Frontal cortex (tissue), 4 donors: ENCODE measurements around the gene RPS6KA2. TPM values are rescaled to one million over a fixed set of nuclear protein-coding genes. Genes with fewer than 3 reads are reported as not detected.

Experiments
- DNase-seq, 2 donors: peaks; one replicate each; pipeline ENCODE4 v3.0.0; 2012; ENCODE audit warnings: low spot score in 2 of 2
- FAIRE-seq: peaks from 2 replicates; lab custom pipeline; 2012; peaks lifted over from hg19 to GRCh38; lab: Jason Lieb, UNC
- total RNA-seq: library from RNA; depleted of rRNA; stranded (reverse); fragments of >200 nt; gene quantifications from one replicate; pipeline ENCODE4 v1.2.3, GENCODE V29; 2014
- donor health status: control.
- donor health status: control.
- donor health status: control.

RPS6KA2 gene
- total RNA-seq, 1 donor from 2014 or later, result 24.9 TPM

DNA sequence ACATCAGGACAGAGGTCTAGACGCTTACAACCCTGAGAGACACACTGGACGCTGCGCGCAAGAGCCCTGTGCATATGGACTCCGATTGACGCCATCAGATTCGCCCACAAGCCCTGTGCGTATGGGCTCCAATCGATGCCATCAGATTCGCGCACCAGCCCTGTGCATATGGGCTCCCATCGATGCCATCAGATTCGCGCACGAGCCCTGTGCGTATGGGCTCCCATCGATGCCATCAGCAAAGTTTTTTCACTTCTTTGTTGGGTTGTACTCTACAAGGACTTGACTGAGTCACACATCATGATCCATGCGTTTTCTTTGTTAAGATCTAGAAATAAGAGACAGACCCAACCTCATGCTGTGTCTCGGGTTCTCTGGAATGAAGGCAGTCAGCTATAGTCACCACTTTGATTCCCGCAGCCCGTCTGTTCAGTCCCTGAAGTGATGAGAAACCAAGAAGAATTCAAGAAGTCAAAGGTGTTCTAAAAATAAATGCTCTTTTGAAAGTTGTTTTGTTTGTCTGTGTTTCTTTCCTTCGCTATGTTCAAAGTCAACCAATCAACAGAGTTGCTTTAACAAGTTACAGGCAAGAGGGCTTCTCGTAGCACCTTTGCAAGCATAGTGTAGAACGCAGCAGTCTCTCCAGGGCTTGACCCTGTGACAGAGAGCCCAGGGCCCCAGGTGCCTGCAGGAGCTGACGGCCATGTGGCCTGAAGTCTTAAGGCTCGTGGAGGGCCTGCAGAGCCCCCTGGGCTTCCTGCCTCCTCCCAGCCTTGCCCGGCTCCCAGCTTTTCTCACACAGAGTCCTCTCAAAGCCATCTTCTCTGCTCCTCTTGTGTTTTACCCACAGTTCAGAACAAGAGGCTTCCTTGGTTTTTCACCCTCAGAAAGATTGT lies 7.9 kb downstream of the RPS6KA2 start:
- DNase-seq (no peak), FAIRE-seq (no peak)

DNA sequence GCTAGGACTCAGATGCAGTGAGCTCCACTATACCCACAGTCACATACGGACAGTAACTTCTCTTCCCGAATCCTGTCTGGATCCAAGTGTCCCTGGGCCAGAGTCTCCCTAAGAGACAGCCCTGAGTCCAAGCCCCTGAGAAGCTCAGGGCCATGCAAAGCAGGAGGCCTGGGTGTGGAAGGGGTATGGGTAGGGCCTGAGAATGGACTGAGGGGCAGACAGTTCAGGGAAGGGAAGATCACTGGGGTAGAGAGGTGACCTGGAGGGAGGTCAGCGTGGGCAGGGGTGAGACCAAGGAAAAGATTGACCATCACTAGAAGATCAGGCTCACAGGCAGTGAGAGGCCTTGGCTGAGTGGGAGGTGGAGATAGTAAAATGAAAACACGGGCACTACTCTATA lies 8.8 kb downstream of the RPS6KA2 start:
- DNase-seq (no peak), FAIRE-seq (no peak)

DNA sequence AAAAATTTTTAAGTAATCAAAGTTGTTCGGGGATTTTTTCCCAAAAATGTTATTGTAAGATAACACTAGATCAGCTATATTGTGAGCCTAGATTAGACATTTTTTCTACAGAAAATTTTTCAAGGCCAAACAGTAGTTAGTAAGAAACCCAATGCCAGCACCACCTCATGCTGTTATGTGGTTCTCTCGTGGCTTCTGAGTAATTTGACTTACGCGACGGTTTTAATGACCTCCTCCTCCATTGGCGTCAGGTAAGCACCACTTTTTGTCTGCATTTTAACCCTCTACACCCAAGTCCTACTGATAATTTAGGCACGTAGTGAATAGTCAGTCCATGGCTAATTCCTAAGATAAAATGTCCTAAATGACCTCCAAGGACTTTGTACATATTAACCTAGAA lies 9.7 kb downstream of the RPS6KA2 start:
- FAIRE-seq, result no peak

DNA sequence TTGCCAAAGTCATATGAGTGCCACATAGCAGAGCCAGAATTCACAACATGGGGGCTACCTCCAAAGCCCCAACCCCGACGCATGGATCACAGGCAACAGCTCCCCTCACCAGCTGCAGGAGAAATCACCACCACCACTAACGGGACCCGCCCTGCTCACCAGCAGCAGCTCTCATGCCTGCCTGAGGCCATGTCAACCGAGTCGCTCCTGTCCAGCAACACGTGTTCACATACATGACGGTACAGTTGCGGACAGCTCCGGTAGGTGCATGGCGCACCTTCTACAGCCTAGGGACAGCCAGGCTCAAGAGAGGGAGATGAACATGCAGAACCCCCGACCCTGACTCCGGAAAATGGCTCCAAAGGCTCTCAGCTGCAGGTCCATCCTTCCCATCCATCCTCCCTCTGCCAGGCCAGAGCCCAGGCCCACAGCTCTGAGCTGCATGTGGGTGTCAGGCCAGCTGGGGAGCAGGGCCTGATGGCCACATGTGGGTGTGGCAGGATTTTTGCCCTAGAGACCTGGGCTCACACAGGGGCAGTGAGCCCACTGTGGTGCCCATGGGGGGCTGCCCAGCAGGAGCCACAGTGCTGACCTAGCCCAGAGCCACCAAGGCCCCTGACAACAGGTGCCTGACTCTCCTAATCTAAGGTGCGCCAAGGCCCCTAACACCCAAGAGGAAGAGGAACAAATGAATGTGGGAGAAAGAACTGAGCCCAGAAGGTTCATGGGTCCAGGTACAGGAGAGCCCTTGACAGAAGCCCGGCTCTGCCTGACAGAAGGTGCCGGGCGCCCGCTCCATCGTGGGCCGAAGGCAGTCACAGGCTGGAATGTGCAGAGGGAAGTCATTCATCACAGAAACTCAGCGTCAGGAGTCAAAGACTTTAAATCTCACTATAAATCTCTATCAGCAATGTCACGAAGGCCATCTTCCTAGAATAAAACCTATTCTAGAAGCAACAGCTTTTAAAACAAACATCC lies 10.5 kb downstream of the RPS6KA2 start:
- DNase-seq (no peak), FAIRE-seq (no peak)

More for the DNA sequence above, 9.7 kb downstream of the RPS6KA2 start:
- DNase-seq, result no peak

DNA sequence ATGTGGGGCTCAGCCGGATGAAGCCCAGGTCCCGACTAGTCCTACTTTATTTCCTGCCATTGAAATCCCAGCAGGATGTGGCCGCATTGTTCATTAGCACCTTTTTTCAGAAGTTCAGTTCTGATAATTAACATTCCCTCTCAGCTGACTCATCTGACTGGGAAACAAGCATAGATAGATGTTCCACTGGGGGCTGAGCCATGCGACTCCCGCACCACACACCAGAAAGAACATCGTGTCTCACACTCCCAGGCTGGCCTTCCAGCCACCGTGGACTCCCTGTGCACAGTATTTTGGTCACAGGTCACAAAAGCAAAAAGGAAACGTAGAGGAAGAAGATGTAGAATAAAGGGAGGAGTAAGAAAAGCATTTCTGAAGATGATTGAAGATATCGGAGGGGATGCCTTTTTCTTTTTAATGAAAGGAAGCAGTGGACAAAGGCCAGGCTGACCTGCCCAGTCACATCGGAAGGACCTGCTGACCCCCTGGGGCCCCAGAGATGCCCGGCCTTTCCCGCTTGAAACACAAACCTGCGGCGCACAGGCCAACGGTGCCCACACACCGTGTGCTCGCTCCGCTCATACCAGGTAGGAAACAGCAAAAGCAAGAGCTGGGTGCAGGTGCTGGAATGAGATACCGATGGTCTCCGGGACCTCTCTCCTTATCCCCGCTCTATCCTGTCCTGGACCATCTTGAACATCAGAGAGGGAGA lies 11.8 kb downstream of the RPS6KA2 start:
- no peak for DNase-seq
- FAIRE-seq, result no peak

DNA sequence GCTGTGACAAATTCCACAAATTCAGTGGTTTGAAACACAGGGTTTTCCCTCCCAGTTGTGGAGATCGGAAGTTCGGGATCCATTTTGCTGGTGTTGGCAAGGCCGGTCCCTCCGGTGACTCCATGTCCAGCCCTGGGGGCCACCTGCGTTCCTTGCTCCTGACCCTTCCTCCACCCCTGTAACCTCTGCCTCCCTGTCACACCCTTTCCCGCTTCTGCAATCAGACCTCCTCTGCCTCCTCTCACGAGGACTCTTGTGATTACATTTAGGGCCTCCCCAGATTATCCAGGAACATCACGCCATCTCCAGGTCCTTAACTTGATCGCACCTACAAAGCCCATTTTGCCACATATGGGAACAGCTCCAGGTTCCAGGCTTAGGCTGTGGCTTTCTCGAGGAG lies 12.5 kb downstream of the RPS6KA2 start:
- FAIRE-seq, result no peak
- DNase-seq, result no peak

DNA sequence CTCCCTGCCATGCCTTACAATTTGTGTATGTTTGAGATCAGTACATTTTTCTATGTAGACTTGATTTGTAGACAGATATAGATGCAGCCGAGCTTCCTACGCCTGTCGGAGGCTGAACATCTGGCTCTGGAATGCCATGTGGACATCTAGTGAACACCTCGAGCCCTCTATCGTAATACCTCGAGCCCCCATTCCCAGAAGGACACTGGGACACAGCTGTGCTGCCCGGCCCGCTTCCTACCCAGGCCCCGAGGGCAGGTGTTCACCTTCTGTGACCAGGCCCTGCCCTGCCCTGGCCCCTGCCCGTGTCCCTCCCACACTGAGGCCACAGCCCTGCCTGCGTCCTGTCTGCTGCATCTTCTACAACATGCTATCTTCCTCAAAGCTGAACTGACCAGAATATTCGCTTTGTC lies 12.9 kb downstream of the RPS6KA2 start:
- DNase-seq (no peak), FAIRE-seq (no peak)

DNA sequence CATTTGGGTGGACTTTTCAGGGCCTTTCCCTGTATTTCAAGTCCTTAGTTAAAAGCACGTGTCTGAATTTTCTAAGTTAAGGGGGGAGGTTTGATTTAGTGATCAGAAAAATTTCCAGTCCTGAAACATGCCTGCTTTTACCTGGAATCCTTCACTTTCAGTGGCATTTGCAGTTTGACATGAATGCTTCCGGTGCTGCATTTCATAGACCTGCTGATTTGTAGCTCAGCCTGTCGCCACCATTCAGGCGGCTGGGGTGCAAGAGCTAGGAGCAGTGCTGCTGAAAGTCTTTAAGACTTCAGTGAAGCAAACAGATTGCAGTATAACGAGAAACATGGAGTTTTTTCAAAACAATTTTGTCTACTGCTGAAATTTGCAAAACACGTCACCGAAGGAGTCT lies 14.0 kb downstream of the RPS6KA2 start:
- DNase-seq (no peak), FAIRE-seq (no peak)

DNA sequence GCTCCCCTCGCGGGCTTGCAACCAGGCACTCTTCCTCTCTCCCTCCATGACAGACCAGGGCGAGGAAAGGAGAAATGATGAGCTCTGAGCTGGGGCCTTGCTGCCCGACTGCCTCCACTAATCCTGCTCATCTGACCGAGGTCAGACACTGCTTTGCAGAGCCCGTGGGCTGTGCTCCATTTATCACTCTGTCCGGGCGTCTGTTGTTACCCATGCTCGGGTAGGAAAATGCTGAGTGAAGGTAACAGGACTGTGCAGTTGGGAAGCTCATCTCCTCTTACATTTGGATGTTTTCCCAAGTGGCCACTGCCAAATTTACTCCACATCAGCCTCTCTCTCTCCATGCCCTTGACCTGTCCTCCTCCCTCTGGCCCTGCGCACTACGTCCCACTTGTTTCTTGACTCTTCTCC lies 14.6 kb downstream of the RPS6KA2 start:
- no peak for DNase-seq
- no peak for FAIRE-seq

DNA sequence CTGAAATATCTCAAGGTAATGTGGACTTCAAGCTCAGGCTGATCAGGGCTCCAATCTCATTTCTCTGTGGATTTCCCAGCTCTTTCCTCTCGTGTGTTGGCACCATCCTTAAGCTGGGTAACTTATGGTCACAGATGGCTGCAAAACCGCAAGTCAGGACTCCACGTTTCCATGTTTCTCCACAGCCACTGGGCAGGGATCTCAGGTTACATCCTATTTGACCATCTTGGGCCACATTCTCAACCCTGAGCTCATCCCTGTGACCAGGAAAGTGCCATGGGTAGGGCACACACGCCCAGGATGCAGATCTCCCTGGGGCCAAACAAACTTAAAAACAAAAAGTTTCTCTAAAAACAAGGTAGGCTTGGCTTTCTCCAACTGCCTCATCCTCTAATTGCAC lies 15.4 kb downstream of the RPS6KA2 start:
- DNase-seq (no peak), FAIRE-seq (no peak)

DNA sequence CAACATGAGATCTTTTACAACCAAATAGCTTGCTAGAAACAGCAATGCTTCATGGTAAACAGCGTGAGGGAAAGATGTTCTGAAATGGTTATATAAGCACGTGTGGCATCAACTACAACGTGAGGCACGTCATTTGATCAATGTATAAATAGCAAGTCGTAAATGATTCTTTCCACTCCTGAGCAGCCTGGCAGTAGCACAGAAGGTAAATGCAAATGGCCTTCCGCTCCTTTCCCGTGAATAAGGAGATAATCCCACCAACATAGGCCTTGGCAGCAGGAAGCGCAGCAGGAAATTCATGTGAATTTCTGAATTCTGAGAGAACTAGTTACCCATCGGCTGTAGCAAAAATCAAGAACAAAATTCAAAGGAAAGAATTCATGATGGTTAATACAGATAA lies 17.0 kb downstream of the RPS6KA2 start:
- no peak for DNase-seq
- no peak for FAIRE-seq

DNA sequence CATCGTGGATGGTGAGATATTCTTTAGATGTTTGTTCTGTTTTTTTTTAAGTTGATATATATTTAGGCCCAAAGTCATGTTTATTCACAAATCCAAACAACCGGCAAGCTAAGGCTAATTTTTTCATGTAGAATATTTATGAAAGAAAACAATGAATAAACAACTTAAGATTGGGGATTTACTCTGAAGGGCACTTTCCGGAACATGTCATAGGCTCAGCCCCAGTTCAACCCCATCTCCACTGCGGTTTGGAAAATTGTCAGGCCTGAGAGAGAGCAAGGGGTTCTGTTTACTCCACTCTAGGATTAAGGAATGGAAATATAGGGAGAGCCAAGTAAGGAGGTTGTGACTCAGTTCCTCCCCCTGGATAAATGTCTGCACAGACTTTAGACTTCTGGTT lies 18.3 kb downstream of the RPS6KA2 start:
- FAIRE-seq, result no peak
- no peak for DNase-seq

DNA sequence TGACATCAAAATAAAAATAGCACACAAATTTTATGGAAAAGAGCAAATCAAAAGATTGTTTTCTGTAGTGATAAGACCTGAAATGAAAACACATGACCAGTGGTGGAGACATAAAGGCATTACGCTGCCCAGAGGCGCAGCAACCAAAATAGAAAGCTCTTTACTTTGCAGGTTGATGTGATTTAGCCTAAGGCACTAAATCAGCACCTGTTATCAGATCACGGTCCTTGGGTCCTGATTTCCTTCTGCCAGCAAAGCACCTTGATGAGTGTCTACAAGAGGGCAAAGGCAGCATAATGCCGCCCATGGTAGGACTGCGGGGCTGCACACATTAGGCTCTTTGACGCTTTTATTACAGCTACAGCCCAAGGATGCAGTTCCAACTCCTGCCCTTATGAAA lies 21.3 kb downstream of the RPS6KA2 start:
- FAIRE-seq, result no peak
- no peak for DNase-seq

DNA sequence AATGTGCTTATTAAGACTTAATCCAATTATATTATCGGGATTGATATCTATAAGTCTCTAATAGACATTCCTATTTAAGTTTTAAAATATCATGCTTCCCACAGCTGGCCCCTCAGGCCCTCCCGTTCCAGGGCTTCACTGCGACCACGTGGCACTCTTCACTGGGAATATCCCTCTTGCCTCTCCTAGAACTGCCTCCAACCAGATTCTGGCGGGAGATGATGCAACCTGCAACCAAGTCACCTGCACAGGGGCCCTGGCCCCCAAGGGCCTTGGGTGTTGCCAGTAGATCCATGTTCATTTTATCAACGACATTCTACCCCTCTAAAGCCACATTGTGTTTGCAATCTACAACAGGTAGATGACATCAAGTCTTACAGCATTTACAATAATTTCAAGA lies 22.1 kb downstream of the RPS6KA2 start:
- FAIRE-seq (no peak), DNase-seq (no peak)

DNA sequence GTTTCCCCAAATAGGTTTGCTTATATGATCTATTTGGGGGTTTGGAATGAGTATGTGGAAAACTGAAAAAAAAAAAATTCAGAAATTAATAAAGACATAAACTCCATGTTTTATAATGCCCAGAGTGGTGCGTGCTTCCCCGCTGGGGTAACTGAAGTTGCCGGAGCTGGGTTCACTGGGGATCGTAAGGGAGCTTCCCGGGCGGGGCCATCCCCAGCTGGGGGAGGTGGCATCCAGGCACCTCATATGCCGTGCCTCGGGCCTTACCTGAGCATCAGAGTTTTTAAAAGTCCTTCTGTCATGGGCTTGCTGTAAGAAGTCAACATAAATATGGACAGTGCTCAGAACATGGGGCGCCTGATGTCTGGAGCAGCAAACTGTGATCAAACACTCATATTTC lies 22.7 kb downstream of the RPS6KA2 start:
- DNase-seq (no peak), FAIRE-seq (no peak)

DNA sequence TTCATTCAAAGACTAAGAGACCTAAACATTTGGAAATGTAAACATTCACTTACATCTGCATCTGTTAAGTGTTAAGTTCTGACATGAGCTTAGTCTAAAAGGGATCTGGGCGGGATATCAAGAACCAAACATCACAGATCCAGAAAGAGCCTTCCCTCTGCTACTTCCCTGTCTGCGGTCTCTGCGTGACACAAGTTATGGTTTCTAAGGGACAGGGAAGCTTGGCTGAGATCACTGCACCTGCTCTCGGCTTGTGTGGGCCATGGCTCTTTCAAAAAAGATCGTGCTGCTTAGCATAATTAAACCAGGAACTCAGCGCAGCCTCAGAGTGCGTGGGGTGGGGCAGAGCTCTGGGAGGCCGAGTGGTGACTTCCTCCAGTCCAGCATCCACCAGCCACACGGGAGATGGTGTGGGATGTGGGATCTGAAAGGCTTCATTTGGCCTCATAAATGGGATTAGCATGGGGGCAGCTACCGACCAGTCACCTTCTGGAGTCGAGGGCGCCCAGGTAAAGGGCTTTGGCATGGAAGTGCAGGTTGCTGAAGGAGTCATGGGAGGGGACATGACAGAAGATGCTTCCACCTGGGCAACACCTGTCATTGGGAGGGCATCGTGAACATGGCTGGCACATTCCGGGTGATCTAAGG lies 23.9 kb downstream of the RPS6KA2 start:
- FAIRE-seq (no peak), DNase-seq (no peak)

DNA sequence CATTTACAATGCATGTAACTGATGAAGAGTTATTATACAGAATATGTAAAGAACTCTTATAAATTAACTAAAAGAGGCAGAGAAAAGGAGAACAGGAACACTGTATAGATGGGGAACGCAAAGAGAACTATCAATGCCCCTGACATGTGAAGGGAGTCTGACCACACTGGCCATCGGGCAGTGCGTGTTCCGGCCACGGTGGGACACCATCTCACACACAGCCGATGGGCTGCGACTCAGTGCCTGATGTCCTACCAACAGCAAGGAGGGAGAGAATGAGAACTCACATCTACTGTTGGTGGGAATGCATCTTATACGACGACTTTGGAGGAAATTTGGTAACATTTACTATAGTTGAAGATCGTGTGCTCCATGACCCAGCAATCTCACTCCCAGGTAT lies 25.1 kb downstream of the RPS6KA2 start:
- FAIRE-seq (no peak), DNase-seq (no peak)

DNA sequence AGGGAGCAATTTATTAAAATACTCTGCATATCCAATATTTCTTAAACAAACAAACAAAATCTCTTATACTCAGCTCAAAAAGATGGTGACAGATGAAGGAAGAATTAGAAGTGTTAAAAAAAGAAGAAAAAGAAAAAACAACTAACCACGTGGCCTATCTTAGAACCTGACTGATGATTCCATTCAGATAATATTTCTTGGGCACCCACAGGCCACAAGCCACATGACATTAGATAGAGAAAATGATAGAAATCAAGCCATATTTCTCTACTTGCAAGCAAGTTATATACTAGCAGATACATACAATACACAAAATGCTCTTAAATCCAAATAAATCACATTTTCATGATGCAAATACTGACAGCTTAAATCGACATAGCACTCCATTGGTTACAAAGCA lies 26.1 kb downstream of the RPS6KA2 start:
- FAIRE-seq, result no peak
- no peak for DNase-seq

DNA sequence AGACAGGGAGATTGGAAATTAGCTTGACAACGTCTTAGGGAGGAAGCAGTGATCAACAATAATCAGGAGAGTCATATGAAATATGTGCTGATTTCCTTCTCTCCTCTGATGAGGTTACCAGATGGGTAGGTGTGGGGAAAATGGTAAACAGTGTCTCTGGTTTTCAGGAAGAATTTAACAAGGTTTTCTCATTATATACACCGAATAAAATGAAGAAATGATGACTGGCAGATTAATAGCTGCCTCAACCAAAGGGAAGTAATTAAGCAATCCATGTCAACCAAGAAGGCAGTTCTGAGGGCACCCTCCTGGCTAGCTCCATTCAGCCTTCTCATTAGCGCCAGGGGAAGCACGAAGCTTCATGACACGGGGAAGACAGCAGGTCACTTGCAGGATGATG lies 27.8 kb downstream of the RPS6KA2 start:
- FAIRE-seq (no peak), DNase-seq (no peak)
